GM19238 (cell line): ENCODE data around the gene C1orf53.
"Not testable (repeated sequence)": the region's sequence is repeated elsewhere in the genome, so short reads cannot be mapped to it uniquely, and the experiment has no call there.

Source experiments
- DNase-seq: peaks from one replicate; pipeline ENCODE4 v3.0.0; 2011; ENCODE audit warnings: low spot score; ENCODE audit not compliant: insufficient read length

The C1orf53 gene

DNA sequence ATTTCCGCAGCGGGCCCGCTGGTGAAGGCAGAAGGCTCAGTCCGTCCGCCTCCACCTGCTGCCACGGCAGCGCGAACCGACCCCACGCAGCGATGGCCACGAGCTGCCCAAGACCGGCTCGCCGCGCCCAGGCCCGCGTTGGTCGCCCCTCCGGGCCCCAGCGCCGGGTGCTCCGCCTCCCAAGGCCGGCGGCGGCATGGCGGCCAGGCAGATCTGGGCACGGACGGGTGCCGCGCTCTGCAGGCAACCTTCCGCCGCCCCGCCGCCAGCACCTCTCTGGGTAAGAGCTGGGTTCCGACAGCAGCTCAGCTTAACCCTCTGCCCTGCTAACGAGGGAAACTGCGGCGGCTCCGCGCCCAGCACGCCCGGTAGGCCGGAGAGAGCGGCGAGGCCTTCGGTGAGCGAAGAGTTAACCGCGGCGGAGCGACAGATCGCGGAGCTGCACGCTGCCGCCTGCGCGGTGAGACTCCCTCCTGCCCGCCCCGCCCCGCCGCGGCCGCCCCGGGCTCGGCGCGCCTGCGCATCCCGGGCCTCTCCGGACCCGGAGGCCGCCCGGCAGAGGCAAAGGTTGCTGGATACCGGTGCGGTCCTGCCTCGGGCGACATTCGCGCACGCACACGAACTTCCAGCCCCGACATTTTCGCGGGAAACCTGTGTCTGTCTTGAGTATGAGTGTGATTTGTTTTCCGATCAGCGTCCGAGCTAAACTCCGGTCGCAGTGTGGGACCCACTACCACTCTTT is at the start of gene C1orf53:
Gene C1orf53, plus strand, starts transcription at position 177 of the 742 bp plus-strand sequence. Its CDS starts 20 bp downstream, at position 197.
- DNase-seq: peak; percentile 88

DNA sequence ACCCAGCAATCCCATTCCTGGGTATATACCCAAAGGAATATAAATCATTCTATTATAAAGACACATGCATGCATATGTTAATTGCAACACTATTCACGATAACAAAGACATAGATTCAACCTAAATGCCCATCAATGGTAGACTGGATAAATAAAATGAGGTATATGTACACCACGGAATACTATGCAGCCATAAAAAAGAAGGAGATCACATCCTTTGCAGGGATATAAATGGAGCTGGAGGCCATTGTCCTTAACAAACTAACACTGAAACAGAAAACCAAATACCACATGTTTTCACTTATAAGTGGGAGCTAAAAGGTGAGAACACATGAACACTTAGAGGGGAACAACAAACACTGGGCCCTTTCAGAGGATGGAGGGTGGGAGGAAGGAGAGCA is 46.7 kb upstream of the C1orf53 start:
- DNase-seq: not testable (repeated sequence)

DNA sequence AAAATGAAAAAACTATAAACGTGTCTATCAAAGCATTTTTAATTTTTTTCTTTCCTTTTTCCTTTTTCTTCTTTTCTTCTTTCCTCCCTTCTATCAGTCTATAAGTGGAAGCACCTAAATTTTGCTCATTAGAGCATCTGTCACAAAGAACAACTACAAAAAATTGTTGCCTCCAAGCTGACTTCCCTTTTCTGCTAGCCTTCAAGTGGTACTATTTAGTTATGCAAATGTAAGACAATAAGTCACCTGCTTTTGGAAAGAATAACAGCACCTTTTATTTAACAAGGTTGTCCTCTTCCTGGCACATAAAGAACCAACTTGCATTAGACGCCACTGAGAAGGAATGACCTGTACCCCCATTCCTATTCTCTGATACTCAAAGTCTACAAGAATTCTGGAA is 45.0 kb upstream of the C1orf53 start:
- no peak for DNase-seq

DNA sequence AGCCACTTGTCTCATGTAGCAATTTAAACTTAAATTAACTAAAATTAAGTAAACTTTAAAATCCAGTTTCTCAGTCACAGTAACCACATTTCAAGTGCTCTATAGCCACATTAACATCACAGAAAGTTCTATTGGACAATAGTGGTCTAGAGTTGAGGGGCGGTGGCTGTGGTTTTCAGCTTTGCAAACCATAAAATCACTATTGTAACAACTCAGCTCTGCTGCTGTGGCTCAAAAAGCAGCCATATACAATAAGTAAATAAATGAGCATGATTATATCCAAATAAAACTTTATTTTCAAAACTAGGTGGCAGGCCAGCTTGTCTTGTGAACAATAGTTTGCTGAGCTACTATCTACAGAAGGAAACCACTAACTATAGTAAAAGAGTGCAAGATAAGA is 43.4 kb upstream of the C1orf53 start:
- DNase-seq: no peak

DNA sequence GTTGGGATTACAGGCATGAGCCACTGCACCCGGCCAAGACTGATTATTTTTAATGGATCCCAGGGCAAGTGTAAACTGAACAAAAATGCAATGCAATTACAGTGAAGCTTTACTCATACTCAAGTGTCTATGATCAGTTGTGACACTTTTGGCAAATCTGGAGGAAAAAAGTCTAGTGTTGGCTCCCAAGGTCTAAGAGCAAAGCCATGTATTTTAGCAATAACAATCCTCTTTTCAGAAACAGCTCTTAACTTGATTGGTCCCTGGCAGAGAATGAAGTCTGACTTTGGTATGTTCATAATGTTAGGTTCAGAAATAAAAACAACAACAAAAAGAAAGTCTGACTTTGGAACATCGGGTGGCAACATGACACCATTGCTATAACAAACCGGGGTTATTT is 40.2 kb upstream of the C1orf53 start:
- DNase-seq: no peak

DNA sequence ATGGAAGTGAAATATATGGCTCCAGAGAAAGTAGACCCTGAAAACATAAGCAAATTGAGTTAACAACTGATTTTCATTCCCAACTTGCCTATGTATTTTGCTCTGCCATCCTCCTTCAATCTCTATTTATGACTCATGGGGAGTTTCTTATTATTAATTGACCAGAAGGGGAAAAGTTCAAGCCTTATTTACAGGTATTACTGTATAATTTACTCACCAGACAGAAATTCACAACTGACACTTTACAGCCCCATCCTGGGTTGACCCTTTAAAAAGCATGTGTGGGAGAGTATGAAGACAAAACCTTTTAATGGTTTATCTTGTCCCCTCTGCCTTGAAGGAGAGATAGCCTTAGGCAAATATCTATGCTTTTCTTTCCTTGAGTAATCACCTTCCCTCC is 39.8 kb upstream of the C1orf53 start:
- no peak for DNase-seq

DNA sequence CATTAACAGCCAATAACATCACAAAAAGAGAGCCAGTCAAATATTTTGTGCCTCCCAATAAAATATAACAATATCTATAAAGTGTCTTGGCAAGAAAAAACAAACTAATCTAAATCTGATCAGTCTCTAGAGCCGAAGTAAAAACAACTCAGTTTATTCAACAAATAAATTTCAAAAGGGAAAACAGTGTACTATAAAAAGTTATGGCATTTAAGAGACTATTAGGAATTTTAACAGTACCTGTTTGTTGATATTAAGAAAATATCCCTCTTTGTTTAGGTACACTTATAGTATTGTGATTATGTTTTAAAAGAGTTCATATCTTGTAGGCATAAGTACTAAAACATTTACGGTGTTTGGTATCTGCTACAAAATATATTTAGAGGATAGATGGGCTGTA is 36.6 kb upstream of the C1orf53 start:
- no peak for DNase-seq

DNA sequence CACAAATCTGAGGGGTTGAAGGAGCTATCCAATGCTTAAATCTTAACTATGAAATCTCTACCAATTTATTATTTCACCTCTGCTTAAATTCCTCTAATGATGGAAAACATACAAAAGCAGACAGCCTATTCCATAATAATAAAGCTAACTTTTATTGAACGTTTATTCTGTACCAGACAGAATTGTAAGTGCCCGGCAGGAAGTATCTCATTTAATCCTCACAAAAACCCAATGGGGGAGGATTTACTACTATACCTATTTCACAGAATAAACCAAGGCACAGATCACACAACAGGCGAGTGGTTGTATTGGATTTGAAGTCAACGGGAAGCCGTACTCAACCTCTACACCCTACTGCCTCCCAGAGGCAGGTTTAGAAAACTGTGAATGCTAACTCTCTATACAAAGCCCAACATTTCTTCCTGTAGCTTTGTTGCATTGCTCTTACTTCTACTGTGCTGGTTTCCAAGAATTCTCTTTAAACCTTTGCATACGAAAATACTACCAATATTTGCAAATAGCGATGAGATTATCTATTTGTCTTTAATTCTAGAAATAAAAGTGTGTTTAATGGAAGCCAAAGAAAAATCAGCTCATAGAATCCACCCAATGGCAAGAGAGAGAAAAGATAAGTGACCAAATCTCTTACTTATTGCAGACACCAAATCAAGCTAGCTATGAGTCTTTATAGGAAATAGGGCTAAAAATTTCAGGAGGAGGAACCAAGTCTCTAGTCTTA is 33.5 kb upstream of the C1orf53 start:
- peak; percentile 1 for DNase-seq

DNA sequence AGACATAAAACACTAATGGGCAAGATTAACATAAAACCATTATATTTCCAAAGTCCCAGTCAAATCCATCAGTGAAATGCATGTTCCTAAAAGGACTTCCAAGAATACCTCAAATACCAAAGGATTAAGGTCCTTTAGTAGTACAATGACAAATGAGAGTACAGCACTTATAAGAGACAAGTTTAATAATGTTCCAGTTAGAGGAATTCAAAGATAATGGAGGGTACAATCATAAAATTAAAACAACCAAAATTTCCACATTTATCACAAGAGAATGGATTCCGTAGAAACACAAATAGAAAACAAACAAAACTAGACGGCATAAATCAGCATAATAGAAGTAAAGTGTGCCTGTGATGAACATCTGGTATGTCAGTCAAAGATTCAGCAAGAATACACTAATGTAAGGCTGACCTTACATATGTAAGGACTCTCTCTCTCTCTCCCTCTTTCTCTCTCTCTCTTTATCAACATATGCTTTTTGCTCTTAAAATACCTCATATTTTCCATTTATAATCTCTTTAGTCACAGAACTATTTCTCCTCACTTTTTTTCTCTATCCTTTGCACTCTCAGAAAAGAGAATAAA is 32.8 kb upstream of the C1orf53 start:
- no peak for DNase-seq

DNA sequence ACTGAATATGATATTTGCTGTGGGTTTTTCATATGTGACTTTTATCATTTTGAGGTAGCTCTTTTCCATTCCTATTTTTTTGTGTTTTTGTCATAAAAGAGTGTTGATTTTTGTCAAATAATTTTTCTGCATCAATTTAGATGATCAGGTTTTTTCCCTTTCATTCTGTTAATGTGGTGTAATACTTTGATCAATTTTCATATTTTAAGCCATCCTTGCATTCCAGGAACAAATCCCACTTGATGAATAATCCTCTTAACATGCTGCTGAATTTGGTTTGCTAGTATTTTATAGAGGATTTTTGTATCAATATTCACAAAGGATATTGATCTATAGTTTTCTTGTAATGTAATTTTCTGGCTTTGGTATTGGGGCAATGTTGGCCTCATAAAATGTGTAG is 25.5 kb upstream of the C1orf53 start:
- no peak for DNase-seq

DNA sequence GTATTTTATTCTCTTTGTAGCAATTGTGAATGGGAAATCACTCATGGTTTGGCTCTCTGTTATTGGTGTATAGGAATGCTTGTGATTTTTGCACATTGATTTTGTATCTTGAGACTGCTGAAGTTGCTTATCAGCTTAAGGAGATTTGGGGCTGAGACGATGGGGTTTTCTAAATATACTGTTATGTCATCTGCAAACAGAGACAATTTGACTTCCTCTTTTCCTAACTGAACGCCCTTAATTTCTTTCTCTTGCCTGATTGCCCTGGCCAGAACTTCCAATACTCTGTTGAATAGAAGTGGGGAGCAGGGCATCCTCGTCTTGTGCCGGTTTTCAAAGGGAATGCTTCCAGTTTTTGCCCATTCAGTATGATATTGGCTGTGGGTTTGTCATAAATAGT is 22.0 kb upstream of the C1orf53 start:
- DNase-seq: not testable (repeated sequence)

DNA sequence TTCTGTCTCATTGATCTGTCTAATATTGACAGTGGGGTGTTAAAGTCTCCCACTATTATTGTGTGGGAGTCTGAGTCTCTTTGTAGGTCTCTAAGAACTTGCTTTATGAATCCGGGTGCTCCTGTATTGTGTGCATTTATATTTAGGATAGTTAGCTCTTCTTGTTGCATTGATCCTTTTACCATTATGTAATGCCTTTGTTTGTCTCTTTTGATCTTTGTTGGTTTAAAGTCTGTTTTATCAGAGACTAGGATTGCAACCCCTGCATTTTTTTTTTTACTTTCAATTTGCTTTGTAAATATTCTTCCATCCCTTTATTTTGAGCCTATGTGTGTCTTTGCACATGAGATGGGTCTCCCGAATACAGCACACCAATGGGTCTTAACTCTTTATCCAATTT is 20.2 kb upstream of the C1orf53 start:
- DNase-seq: not testable (repeated sequence)

DNA sequence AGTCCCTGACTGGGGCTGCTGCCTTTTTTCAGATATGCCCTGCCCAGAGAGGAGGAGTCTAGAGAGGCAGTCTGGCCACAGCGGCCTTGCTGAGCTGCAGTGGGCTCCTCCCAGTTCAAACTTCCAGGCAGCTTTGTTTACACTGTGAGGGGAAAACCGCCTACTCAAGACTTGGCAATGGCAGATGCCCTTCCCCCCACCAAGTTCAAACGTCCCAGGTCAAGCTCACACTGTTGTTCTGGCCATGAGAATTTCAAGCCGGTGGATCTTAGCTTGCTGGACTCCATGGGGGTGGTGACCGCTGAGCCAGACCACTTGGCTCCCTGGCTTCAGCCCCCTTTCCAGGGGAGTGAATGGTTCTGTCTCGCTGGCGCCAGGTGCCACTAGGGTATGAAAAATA is 18.3 kb upstream of the C1orf53 start:
- no peak for DNase-seq

DNA sequence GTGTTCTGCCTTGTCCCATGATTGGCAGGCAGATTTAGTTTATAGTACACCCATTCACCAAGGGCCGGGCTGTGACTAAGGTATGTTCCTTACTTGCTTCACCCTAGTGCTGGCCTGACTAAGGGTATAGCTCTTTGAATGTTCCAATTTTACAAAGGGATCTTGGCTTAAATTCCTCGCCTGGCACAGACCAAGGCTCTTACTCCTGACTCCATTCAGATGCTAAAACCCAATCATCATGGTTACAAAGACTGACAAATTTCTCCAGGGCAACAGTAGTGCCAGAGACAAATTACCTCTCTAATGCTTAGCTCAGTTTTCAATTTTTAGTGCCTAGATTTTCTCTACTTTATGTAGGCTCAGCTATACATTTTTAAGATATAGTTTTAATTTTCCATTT is 11.5 kb upstream of the C1orf53 start:
- no peak for DNase-seq

DNA sequence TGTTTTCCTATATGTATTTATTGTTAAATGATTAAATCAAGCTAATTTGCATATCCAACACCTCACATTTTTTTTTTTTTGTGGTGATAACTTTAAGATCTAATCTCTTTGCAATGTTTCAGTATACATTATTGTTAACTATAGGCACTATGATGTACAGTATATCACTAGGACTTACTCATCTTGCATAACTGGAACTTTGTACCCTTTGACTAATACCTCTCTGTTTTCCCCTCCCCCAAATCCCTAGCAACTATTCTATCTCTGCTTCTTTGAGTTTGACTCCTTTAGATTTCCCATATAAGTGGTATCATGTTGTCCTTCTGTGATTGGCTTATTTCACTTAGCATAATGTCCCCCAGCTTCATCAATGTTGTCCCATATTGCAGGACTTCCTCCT is 9.7 kb upstream of the C1orf53 start:
- DNase-seq: no peak

DNA sequence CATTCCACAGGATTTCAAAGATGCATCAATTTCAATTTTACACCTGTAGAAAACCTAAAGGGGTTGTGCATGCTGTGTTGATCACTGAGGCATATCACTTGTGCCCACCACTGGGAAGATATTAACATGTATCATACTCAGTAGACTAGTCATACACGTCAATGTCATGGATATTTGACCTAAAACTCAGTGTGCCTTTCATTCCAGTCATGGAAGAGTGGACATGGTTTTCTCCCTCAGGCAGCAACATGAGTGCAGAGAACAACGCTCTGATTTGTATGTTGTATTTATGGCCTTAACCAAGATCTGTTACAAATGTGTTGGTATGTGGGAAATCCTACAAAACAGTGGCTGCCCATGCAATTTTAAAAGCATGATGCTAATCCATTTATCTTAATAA is 6.1 kb upstream of the C1orf53 start:
- DNase-seq: no peak

DNA sequence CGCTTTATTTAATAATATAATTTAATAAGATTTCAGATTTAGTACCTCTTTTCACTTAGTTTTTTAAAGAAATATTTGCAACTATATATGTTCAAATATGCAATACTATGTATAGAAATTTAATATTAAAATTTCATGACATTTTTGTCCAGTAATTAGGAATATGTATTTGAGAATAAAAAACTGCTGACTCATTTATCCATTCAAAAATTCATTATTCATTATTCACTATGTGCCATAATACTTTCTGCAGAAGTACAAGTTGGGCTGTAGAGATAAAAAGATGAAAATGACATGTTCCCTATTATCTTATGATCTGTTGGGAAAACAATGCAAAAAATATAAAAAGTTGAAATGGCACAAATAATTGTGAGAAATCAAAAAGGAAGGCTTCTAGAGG is 3.4 kb upstream of the C1orf53 start:
- DNase-seq: no peak

DNA sequence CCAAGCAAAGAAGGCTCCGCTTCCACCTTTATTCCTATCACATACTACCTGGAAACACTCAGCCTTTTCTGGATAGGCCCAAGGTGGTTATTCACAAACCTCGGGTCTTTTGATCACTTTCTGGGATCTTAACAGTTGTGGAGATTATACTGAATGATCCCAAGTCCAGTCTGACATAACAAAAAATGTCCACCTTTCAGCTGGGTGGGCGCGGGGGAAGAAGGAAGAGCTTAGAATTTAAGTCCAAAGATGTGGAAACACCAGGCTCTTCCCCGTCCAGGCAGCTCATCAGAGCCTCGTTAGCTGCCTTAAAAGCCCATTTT is 338 bp upstream of the C1orf53 start:
- no peak for DNase-seq

DNA sequence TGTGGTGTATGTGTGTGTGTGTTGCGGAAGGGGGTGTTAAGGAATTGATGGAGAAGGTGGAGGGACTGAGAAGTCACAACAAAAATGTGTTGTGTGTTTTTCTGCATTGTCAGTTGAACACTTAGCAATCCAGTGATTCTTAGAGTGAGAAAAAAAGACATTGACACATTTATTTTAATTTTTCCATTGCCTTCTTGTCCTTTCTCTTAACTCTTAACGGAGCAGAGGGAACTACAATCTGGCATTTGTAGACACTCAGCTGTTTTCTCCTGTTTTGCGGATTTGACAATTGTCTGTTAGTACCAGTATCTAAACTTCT is 725 bp downstream of the C1orf53 start:
- no peak for DNase-seq

DNA sequence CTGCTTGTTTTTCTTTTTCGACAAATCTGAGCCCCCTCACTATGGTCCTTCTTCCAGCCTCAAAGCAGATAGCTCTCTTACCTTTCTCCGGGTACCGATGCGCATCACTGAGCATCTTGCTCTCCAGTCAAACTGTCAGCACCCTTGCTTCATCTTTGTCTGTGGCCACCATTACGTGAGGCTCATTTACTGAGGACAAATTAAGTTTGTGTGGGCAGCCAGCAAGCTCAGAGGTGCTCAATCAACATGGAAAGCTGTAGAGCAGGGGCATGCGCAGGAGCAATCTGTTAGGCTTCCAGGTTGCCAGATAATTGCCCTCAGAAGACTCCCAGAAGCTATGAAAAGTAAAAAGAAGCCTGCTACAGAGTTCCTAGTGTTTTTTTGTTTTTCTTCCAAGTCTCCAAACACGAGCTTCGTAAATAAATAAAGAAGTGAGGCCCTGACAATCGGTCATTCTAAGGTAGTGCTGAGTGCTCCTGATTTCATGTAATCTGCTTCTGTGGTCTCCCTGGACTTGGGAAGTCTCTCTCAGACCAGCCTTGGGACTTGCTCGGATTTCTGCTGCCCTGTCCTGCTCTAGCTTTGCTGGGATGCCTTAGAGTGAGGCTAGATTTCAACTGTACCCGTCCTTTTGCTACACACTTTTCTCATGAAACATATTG is 1.8 kb downstream of the C1orf53 start:
- DNase-seq: no peak

DNA sequence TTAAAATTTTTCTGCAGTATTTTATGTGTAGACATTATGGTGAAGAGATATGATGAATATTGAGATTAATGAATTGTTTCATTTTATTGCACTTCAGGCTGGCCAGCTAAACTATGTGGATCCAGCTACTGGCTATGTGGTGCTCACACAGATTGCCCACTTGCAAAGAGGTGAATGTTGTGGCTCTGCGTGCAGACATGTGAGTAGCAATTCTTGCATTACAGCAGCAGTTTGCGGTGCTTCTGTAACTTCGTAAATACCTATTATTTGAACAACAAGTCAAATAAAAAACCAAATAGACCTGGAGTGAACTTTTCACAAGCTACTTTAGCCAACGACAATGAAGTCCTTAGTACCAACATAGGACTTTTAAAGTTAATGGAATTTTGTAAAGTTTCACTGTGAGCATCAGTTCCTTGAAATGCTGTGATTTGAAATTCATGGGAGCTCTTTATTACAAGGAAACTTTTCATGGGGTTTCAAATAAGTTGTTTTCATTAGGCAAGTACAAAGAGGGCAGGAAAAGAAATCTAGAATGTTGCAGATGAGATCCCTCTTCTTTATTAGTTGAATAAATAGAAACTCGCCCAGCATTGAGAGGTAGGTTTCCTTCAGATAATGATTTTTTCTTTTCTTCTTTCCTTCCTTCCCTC is 3.4 kb downstream of the C1orf53 start:
- DNase-seq: no peak
